ENCODE results near the gene CTNNAL1.

DNA sequence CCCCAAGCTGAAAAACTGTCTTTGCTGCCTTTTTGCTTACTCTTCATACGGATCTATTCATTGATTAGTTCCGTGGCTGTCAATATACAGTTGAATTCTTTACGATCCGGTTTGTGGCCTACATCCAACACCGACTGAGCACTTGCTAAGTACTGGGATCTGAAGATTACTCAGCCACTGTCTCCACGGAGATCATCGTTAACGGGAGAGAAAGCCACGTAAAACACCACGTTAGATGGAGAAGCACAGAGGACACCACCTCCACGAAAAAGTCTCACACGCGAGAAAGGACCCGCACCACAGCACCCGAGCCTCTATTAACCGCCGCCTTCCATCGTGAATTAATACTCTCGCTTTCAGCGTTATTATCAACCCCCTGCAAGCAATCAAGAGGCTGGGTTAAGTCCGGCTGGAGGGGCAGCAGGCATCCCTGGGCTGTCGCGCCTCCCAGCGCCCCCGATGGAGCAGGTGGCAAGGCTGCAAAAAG is 80.0 kb downstream of the CTNNAL1 start:
- TF ChIP-seq, protein P1, sequence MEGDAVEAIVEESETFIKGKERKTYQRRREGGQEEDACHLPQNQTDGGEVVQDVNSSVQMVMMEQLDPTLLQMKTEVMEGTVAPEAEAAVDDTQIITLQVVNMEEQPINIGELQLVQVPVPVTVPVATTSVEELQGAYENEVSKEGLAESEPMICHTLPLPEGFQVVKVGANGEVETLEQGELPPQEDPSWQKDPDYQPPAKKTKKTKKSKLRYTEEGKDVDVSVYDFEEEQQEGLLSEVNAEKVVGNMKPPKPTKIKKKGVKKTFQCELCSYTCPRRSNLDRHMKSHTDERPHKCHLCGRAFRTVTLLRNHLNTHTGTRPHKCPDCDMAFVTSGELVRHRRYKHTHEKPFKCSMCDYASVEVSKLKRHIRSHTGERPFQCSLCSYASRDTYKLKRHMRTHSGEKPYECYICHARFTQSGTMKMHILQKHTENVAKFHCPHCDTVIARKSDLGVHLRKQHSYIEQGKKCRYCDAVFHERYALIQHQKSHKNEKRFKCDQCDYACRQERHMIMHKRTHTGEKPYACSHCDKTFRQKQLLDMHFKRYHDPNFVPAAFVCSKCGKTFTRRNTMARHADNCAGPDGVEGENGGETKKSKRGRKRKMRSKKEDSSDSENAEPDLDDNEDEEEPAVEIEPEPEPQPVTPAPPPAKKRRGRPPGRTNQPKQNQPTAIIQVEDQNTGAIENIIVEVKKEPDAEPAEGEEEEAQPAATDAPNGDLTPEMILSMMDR (IDR thresholded peaks at IDR 0.05): no peak
- TF ChIP-seq POLR2A (IDR thresholded peaks at IDR 0.05): no peak

Measured in testis (tissue), 2 donors.